SK-N-SH (cell line): ENCODE measurements around the gene GSTO2.

Source experiments
- CTCF ChIP-seq: fragments of 200-600 bp; sonication (generic); IDR thresholded peaks from 2 replicates; pipeline ENCODE4 v1.6.1; 2017; ENCODE audit warnings: antibody characterized with exemption, mild to moderate bottlenecking, moderate library complexity
- GABPA ChIP-seq: IDR thresholded peaks from 2 replicates; pipeline ENCODE4 v1.4.0; 2012; ENCODE audit warnings: low read depth, mild to moderate bottlenecking
- MEF2A ChIP-seq: IDR thresholded peaks from 2 replicates; pipeline ENCODE4 v1.4.0; 2012; ENCODE audit warnings: low read depth, borderline replicate concordance
- NFIC ChIP-seq: IDR thresholded peaks from 2 replicates; pipeline ENCODE4 v1.4.0; 2012; ENCODE audit warnings: borderline replicate concordance
- POLR2AphosphoS5 ChIP-seq: IDR thresholded peaks from 2 replicates; pipeline ENCODE4 v1.6.1; 2012; ENCODE audit warnings: low read depth, low read length
- RXRA ChIP-seq: IDR thresholded peaks from 2 replicates; pipeline ENCODE4 v1.4.0; 2012; ENCODE audit warnings: low read depth, mild to moderate bottlenecking, borderline replicate concordance
- TCF12 ChIP-seq: IDR thresholded peaks from 2 replicates; pipeline ENCODE4 v1.4.0; 2012
- TF ChIP-seq, protein P1 (sequence below): IDR thresholded peaks from 2 replicates; pipeline ENCODE4 v1.4.0; 2012; ENCODE audit warnings: low read depth
- TF ChIP-seq, protein P2 (sequence below): IDR thresholded peaks from 2 replicates; pipeline ENCODE4 v1.6.1; 2012; ENCODE audit warnings: mild to moderate bottlenecking, low read depth, low read length, moderate library complexity
- TF ChIP-seq, protein P3 (sequence below): IDR thresholded peaks from 2 replicates; pipeline ENCODE4 v1.4.0; 2012; ENCODE audit warnings: low read depth, borderline replicate concordance

- no peak for TF ChIP-seq GABPA
- TF ChIP-seq CTCF, result peak; percentile 32
- TF ChIP-seq NFIC, result no peak
- no peak for TF ChIP-seq MEF2A
- TF ChIP-seq TCF12, result no peak
- no peak for TF ChIP-seq RXRA
- TF ChIP-seq, protein P1, sequence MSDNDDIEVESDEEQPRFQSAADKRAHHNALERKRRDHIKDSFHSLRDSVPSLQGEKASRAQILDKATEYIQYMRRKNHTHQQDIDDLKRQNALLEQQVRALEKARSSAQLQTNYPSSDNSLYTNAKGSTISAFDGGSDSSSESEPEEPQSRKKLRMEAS, result no peak
- TF ChIP-seq, protein P2, sequence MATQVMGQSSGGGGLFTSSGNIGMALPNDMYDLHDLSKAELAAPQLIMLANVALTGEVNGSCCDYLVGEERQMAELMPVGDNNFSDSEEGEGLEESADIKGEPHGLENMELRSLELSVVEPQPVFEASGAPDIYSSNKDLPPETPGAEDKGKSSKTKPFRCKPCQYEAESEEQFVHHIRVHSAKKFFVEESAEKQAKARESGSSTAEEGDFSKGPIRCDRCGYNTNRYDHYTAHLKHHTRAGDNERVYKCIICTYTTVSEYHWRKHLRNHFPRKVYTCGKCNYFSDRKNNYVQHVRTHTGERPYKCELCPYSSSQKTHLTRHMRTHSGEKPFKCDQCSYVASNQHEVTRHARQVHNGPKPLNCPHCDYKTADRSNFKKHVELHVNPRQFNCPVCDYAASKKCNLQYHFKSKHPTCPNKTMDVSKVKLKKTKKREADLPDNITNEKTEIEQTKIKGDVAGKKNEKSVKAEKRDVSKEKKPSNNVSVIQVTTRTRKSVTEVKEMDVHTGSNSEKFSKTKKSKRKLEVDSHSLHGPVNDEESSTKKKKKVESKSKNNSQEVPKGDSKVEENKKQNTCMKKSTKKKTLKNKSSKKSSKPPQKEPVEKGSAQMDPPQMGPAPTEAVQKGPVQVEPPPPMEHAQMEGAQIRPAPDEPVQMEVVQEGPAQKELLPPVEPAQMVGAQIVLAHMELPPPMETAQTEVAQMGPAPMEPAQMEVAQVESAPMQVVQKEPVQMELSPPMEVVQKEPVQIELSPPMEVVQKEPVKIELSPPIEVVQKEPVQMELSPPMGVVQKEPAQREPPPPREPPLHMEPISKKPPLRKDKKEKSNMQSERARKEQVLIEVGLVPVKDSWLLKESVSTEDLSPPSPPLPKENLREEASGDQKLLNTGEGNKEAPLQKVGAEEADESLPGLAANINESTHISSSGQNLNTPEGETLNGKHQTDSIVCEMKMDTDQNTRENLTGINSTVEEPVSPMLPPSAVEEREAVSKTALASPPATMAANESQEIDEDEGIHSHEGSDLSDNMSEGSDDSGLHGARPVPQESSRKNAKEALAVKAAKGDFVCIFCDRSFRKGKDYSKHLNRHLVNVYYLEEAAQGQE, result no peak
- TF ChIP-seq POLR2AphosphoS5, result no peak
- TF ChIP-seq, protein P3, sequence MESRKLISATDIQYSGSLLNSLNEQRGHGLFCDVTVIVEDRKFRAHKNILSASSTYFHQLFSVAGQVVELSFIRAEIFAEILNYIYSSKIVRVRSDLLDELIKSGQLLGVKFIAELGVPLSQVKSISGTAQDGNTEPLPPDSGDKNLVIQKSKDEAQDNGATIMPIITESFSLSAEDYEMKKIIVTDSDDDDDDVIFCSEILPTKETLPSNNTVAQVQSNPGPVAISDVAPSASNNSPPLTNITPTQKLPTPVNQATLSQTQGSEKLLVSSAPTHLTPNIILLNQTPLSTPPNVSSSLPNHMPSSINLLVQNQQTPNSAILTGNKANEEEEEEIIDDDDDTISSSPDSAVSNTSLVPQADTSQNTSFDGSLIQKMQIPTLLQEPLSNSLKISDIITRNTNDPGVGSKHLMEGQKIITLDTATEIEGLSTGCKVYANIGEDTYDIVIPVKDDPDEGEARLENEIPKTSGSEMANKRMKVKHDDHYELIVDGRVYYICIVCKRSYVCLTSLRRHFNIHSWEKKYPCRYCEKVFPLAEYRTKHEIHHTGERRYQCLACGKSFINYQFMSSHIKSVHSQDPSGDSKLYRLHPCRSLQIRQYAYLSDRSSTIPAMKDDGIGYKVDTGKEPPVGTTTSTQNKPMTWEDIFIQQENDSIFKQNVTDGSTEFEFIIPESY, result no peak
Observed at GRCh38 chr10:104301907-104302690, 33.1 kb downstream of the GSTO2 start.
